ENCODE measurements around the gene LAMTOR1. TPM values are rescaled to one million over a fixed set of nuclear protein-coding genes. Genes with fewer than 3 reads are reported as not detected.

Gene LAMTOR1
- total RNA-seq, 1 experiment from 2014 or later, result 160 TPM

- Histone ChIP-seq H3K4me3 (ENCODE audit: low read length) (no peak overlapping the region), H2AFZ (ENCODE audit: low read length) (no peak overlapping the region), H3K9me2 (replicated peaks; ENCODE audit: low read length) (no peaks in the 10 kb centered on the region), H3K27me3 (ENCODE audit: low read length) (no peaks in the 10 kb centered on the region), H4K20me1 (ENCODE audit: low read length) (peaks cover 21% of the 10 kb centered on the region; the same call in 1 of the 2 replicates), H3K9me3 (ENCODE audit: low read length) (no peaks in the 10 kb centered on the region), H3K79me2 (ENCODE audit: low read length) (peaks cover 80% of the 10 kb centered on the region), H3K4me1 (ENCODE audit: insufficient read depth, low read length) (peaks cover 36% of the 10 kb centered on the region), H3K9ac (ENCODE audit: low read length) (no peak overlapping the region), H3K36me3 (ENCODE audit: low read depth, low read length) (peaks cover 31% of the 10 kb centered on the region; the same call in 1 of the 2 replicates), H3K4me2 (ENCODE audit: low read length) (no peak overlapping the region), H3K27ac (ENCODE audit: low read length) (no peak overlapping the region), H3F3A (ENCODE audit: low read length, unreplicated experiment) (no peaks in the 10 kb centered on the region)
- DNase-seq (no peak), ATAC-seq (no peak)
- intact Hi-C loops (cut with micrococcal nuclease), result no loop called here
- ChIA-PET CTCF (interaction anchor here (0.7 kb wide), 1 partner anchor 470 kb away, joined by 3 read pairs; no protein-coding TSS in a partner anchor), POLR2A (ENCODE audit: unreplicated experiment) (no interaction called here)
- no peak for TF ChIP-seq EZH2phosphoT487 (IDR thresholded peaks at IDR 0.05; ENCODE audit: borderline replicate concordance, low read length)
- TF ChIP-seq EZH2 (IDR thresholded peaks at IDR 0.05; ENCODE audit: low read length, unreplicated experiment), result no peak
- no peak for TF ChIP-seq CTCF (conservative IDR thresholded peaks at IDR 0.05; ENCODE audit: low read depth, low read length)
- no TSS peak for BruUV-seq (replicated peaks)
These were observed 35.4 kb downstream of the LAMTOR1 start for GRCh38 chr11:72067676-72068075.

DNA sequence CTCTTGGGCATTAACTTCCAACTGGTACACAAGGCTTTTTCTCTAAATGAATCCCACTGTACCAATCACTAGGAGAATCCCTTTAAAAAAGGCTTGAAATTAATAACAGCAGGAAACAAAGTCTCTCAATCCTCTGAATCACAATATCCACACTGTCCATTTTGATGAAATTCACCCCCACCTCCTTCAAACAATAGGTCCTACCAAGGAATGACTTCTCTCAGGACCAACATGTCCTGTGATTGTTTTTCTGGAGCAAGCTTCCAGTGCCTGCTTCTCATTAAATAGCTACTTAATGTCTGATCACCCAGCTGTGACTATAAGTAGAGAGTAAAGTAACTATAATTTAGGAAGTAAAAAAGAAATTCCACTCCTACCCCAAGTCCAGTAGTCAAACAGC is 35.8 kb downstream of the LAMTOR1 start:
- ChIA-PET CTCF (no interaction called here), POLR2A (ENCODE audit: unreplicated experiment) (no interaction called here)
- no peaks in the 10 kb centered on the region for H3K9me3 ChIP-seq (ENCODE audit: low read length)
- H4K20me1 ChIP-seq (ENCODE audit: low read length), result peaks cover 21% of the 10 kb centered on the region; the same call in 1 of the 2 replicates
- H2AFZ ChIP-seq (ENCODE audit: low read length), result no peak overlapping the region
- H3K9ac ChIP-seq (ENCODE audit: low read length), result no peak overlapping the region
- DNase-seq, result no peak
- H3K4me1 ChIP-seq (ENCODE audit: insufficient read depth, low read length), result peaks cover 32% of the 10 kb centered on the region
- intact Hi-C loops (cut with micrococcal nuclease), result no loop called here
- no peak for ATAC-seq
- H3K36me3 ChIP-seq (ENCODE audit: low read depth, low read length), result peaks cover 31% of the 10 kb centered on the region; the same call in 1 of the 2 replicates
- H3F3A ChIP-seq (ENCODE audit: low read length, unreplicated experiment), result no peaks in the 10 kb centered on the region
- BruUV-seq (replicated peaks), result no TSS peak
- no peak overlapping the region for H3K27ac ChIP-seq (ENCODE audit: low read length)
- no peak overlapping the region for H3K4me2 ChIP-seq (ENCODE audit: low read length)
- H3K4me3 ChIP-seq (ENCODE audit: low read length), result no peak overlapping the region
- no peaks in the 10 kb centered on the region for H3K27me3 ChIP-seq (ENCODE audit: low read length)
- no peaks in the 10 kb centered on the region for H3K9me2 ChIP-seq (replicated peaks; ENCODE audit: low read length)
- TF ChIP-seq EZH2phosphoT487 (IDR thresholded peaks at IDR 0.05; ENCODE audit: borderline replicate concordance, low read length) (no peak), EZH2 (IDR thresholded peaks at IDR 0.05; ENCODE audit: low read length, unreplicated experiment) (no peak), CTCF (conservative IDR thresholded peaks at IDR 0.05; ENCODE audit: low read depth, low read length) (no peak)
- peaks cover 76% of the 10 kb centered on the region for H3K79me2 ChIP-seq (ENCODE audit: low read length)

DNA sequence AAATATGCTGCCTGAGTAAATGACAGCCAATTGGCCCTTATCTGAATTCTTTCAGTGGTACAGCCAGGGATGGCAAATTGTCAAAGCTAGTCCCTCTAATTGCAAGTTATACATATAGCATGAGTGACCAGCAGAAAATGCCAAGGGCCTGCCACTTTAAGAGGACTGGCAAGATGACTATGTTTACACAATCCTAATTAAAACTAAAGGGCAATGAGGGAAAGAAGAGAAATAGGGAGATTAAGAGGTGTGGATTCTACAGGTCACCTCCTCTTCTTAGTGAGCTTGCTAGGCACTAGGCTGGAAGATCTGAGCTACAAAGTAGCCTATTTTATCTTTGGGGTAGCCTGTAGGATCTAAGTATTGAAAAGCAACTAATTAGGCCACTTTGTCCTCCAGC is 36.2 kb downstream of the LAMTOR1 start:
- Histone ChIP-seq H3K9ac (ENCODE audit: low read length) (no peak overlapping the region), H3K27ac (ENCODE audit: low read length) (no peak overlapping the region), H3K79me2 (ENCODE audit: low read length) (peaks cover 75% of the 10 kb centered on the region), H2AFZ (ENCODE audit: low read length) (no peak overlapping the region), H3K4me1 (ENCODE audit: insufficient read depth, low read length) (peaks cover 28% of the 10 kb centered on the region), H3K4me2 (ENCODE audit: low read length) (no peak overlapping the region), H3K9me2 (replicated peaks; ENCODE audit: low read length) (no peaks in the 10 kb centered on the region), H4K20me1 (ENCODE audit: low read length) (peaks cover 17% of the 10 kb centered on the region; the same call in 1 of the 2 replicates), H3K27me3 (ENCODE audit: low read length) (no peaks in the 10 kb centered on the region), H3K36me3 (ENCODE audit: low read depth, low read length) (peaks cover 33% of the 10 kb centered on the region; the same call in 1 of the 2 replicates), H3F3A (ENCODE audit: low read length, unreplicated experiment) (no peaks in the 10 kb centered on the region), H3K4me3 (ENCODE audit: low read length) (no peak overlapping the region), H3K9me3 (ENCODE audit: low read length) (no peaks in the 10 kb centered on the region)
- no TSS peak for BruUV-seq (replicated peaks)
- DNase-seq (no peak), ATAC-seq (no peak)
- intact Hi-C loops (cut with micrococcal nuclease), result no loop called here
- ChIA-PET CTCF (no interaction called here), POLR2A (ENCODE audit: unreplicated experiment) (no interaction called here)
- TF ChIP-seq EZH2 (IDR thresholded peaks at IDR 0.05; ENCODE audit: low read length, unreplicated experiment), result no peak
- TF ChIP-seq EZH2phosphoT487 (IDR thresholded peaks at IDR 0.05; ENCODE audit: borderline replicate concordance, low read length), result no peak
- TF ChIP-seq CTCF (conservative IDR thresholded peaks at IDR 0.05; ENCODE audit: low read depth, low read length), result no peak
